PC-9 (cell line): ENCODE measurements around the gene BDKRB1. TPM values are rescaled to one million over a fixed set of nuclear protein-coding genes. Genes with fewer than 3 reads are reported as not detected.

ENCODE experiments used
- BruUV-seq: library from RNA; stranded (reverse); fragments of 400-500 nt; replicated peaks from 2 replicates; lab custom pipeline; 2021; lab: Mats Ljungman, UMichigan
- CTCF ChIA-PET: fragments of 300-600 bp; sonication (Branson Sonifier 250); formaldehyde crosslinking; loops from one replicate; lab custom pipeline; 2022; ENCODE audit warnings: antibody characterized with exemption; lab: Charles Lee
- POLR2A ChIA-PET: fragments of 300-600 bp; sonication (Branson Sonifier 250); formaldehyde crosslinking; loops from one replicate; lab custom pipeline; 2022; ENCODE audit warnings: antibody characterized with exemption; ENCODE audit not compliant: unreplicated experiment; lab: Charles Lee
- DNase-seq, 2 experiments: peaks; one replicate each; pipeline versions ENCODE4 v3.0.0 to v3.0.0-alpha.2; 2015 to 2022; ENCODE audit warnings: mixed read lengths in 1 of 2
- H2AFZ ChIP-seq: fragments of 200-600 bp; sonication (generic); 2 replicates; pipeline ENCODE4 v1.8.1; 2017; ENCODE audit warnings: antibody characterized with exemption
- H3F3A ChIP-seq: fragments of 200-600 bp; sonication (generic); 2 replicates; pipeline ENCODE4 v1.8.1; 2017; ENCODE audit warnings: antibody characterized with exemption, mild to moderate bottlenecking, low read depth; ENCODE audit not compliant: insufficient read depth
- H3K27ac ChIP-seq: fragments of 200-600 bp; sonication (generic); 2 replicates; pipeline ENCODE4 v1.6.1; 2016; ENCODE audit warnings: mixed run types
- H3K27me3 ChIP-seq: fragments of 200-600 bp; sonication (generic); 2 replicates; pipeline ENCODE4 v1.6.1; 2016; ENCODE audit warnings: low read depth, mixed run types; ENCODE audit not compliant: insufficient read depth
- H3K36me3 ChIP-seq: fragments of 200-600 bp; sonication (generic); 2 replicates; pipeline ENCODE4 v1.6.1; 2016; ENCODE audit warnings: low read depth, mixed run types
- H3K4me1 ChIP-seq: fragments of 200-600 bp; sonication (generic); replicated peaks from 2 replicates; pipeline ENCODE4 v1.6.1; 2016; ENCODE audit warnings: mixed run types; ENCODE audit not compliant: insufficient read depth
- H3K4me2 ChIP-seq: fragments of 200-600 bp; sonication (generic); 2 replicates; pipeline ENCODE4 v1.6.1; 2017; ENCODE audit warnings: mixed run types
- H3K4me3 ChIP-seq: fragments of 200-600 bp; sonication (generic); 2 replicates; pipeline ENCODE4 v1.6.1; 2016; ENCODE audit warnings: mixed run types
- H3K79me2 ChIP-seq: fragments of 200-600 bp; sonication (generic); 2 replicates; pipeline ENCODE4 v1.6.1; 2017; ENCODE audit warnings: low read depth, mixed run types
- H3K9me2 ChIP-seq: fragments of 200-600 bp; sonication (generic); 2 replicates; pipeline ENCODE4 v1.8.1; 2017; ENCODE audit warnings: mild to moderate bottlenecking; ENCODE audit not compliant: insufficient read depth
- H3K9me3 ChIP-seq: fragments of 200-600 bp; sonication (generic); 2 replicates; pipeline ENCODE4 v1.8.1; 2016; ENCODE audit warnings: low read depth; ENCODE audit not compliant: insufficient read depth
- H4K20me1 ChIP-seq: fragments of 200-600 bp; sonication (generic); 2 replicates; pipeline ENCODE4 v1.8.1; 2017; ENCODE audit not compliant: insufficient read depth
- CTCF ChIP-seq: fragments of 200-600 bp; sonication (generic); conservative IDR thresholded peaks from 2 replicates; pipeline ENCODE4 v1.6.1; 2017; ENCODE audit warnings: mixed run types, antibody characterized with exemption, mild to moderate bottlenecking, moderate library complexity
- EZH2 ChIP-seq: fragments of 200-600 bp; sonication (generic); IDR thresholded peaks from 2 replicates; pipeline ENCODE4 v1.8.0; 2017; ENCODE audit warnings: antibody characterized with exemption, low read depth
- intact Hi-C: fragments of 100-400 bp; cut with micrococcal nuclease; formaldehyde crosslinking; loops from one replicate; pipeline ENCODE4 v1.10.0; 2022; ENCODE audit not compliant: unreplicated experiment
- total RNA-seq: library from RNA; stranded (reverse); gene quantifications from 2 replicates; pipeline ENCODE4 v1.2.3, GENCODE V29; 2021

BDKRB1 gene
- total RNA-seq, 1 experiment from 2014 or later = not detected

- Histone ChIP-seq H3K4me3 (no peak overlapping the region), H4K20me1 (no peaks in the 10 kb centered on the region), H3K4me2 (peak overlapping the region; percentile 4), H3K27ac (no peak overlapping the region), H3K9me2 (no peaks in the 10 kb centered on the region), H3F3A (no peaks in the 10 kb centered on the region), H3K9me3 (no peaks in the 10 kb centered on the region), H2AFZ (no peak overlapping the region), H3K27me3 (no peaks in the 10 kb centered on the region), H3K36me3 (no peaks in the 10 kb centered on the region), H3K4me1 (peaks cover 17% of the 10 kb centered on the region), H3K79me2 (no peaks in the 10 kb centered on the region)
- ChIA-PET POLR2A (no interaction called here), CTCF (no interaction called here)
- peak; percentile 22 to 81 for DNase-seq
- intact Hi-C loops = no loop called here
- no TSS peak for BruUV-seq
- no peak for TF ChIP-seq EZH2
- no peak for TF ChIP-seq CTCF
Measured at GRCh38 chr14:96252999-96253539, 2.9 kb upstream of the BDKRB1 start.

GRCh38 chr14:96254687-96255086 lies 1.3 kb upstream of the BDKRB1 start:
- no peaks in the 10 kb centered on the region for H3K79me2 ChIP-seq
- peaks cover 17% of the 10 kb centered on the region for H3K4me1 ChIP-seq
- intact Hi-C loops = no loop called here
- H3K27ac ChIP-seq = no peak overlapping the region
- no peaks in the 10 kb centered on the region for H4K20me1 ChIP-seq
- ChIA-PET POLR2A (no interaction called here), CTCF (no interaction called here)
- no peak overlapping the region for H2AFZ ChIP-seq
- H3K4me2 ChIP-seq = no peak overlapping the region
- no peak for DNase-seq
- no peaks in the 10 kb centered on the region for H3K9me3 ChIP-seq
- no peaks in the 10 kb centered on the region for H3F3A ChIP-seq
- H3K9me2 ChIP-seq = no peaks in the 10 kb centered on the region
- no peaks in the 10 kb centered on the region for H3K36me3 ChIP-seq
- H3K4me3 ChIP-seq = no peak overlapping the region
- TF ChIP-seq CTCF = no peak
- TF ChIP-seq EZH2 = no peak
- no peaks in the 10 kb centered on the region for H3K27me3 ChIP-seq
- no TSS peak for BruUV-seq

- intact Hi-C loops = no loop called here
- Histone ChIP-seq H3F3A (peaks cover 9% of the 10 kb centered on the region; the same call in 1 of the 2 replicates), H3K4me3 (no peak overlapping the region), H2AFZ (no peak overlapping the region), H3K4me2 (no peak overlapping the region), H3K4me1 (peaks cover 29% of the 10 kb centered on the region), H3K27me3 (no peaks in the 10 kb centered on the region), H3K9me2 (no peaks in the 10 kb centered on the region), H4K20me1 (no peaks in the 10 kb centered on the region), H3K36me3 (no peaks in the 10 kb centered on the region), H3K27ac (no peak overlapping the region), H3K9me3 (no peaks in the 10 kb centered on the region), H3K79me2 (no peaks in the 10 kb centered on the region)
- DNase-seq = no peak
- BruUV-seq = no TSS peak
- ChIA-PET POLR2A (no interaction called here), CTCF (no interaction called here)
- TF ChIP-seq EZH2 (no peak), CTCF (no peak)
Measured at GRCh38 chr14:96256407-96256806, 397 bp downstream of the BDKRB1 start.
